Measurements from ENCODE around the gene ADGRG7.
"Not testable (repeated sequence)": the region's sequence is repeated elsewhere in the genome, so short reads cannot be mapped to it uniquely, and the experiment has no call there.

The ADGRG7 gene

GRCh38 chr3:100609305-100609704 lies at the start of gene ADGRG7:
TSS of gene ADGRG7 (plus strand) at chr3:100609601. CDS start at chr3:100609857, 256 bp downstream.
- no peak for DNase-seq

- DNase-seq, result no peak
Measured at GRCh38 chr3:100560426-100560825, 49.0 kb upstream of the ADGRG7 start.

GRCh38 chr3:100561459-100562158 lies 47.8 kb upstream of the ADGRG7 start:
- DNase-seq, result no peak

GRCh38 chr3:100562224-100562857 lies 47.1 kb upstream of the ADGRG7 start:
- DNase-seq, result no peak

- DNase-seq, result no peak
Measured at GRCh38 chr3:100563228-100563627, 46.2 kb upstream of the ADGRG7 start.

- DNase-seq, result no peak
Measured at GRCh38 chr3:100563652-100564211, 45.7 kb upstream of the ADGRG7 start.

GRCh38 chr3:100570811-100571210 lies 38.6 kb upstream of the ADGRG7 start:
- no peak for DNase-seq

- no peak for DNase-seq
Measured at GRCh38 chr3:100574536-100574935, 34.9 kb upstream of the ADGRG7 start.

GRCh38 chr3:100575704-100576103 lies 33.7 kb upstream of the ADGRG7 start:
- DNase-seq, result no peak

GRCh38 chr3:100577382-100578008 lies 31.9 kb upstream of the ADGRG7 start:
- DNase-seq, result no peak

GRCh38 chr3:100578646-100579045 lies 30.8 kb upstream of the ADGRG7 start:
- no peak for DNase-seq

- DNase-seq, result no peak
Measured at GRCh38 chr3:100580147-100580546, 29.3 kb upstream of the ADGRG7 start.

GRCh38 chr3:100581650-100582049 lies 27.8 kb upstream of the ADGRG7 start:
- DNase-seq, result no peak

- not testable (repeated sequence) for DNase-seq
Measured at GRCh38 chr3:100582157-100582556, 27.2 kb upstream of the ADGRG7 start.

- no peak for DNase-seq
Measured at GRCh38 chr3:100584101-100584660, 25.2 kb upstream of the ADGRG7 start.

GRCh38 chr3:100586832-100587231 lies 22.6 kb upstream of the ADGRG7 start:
- DNase-seq, result no peak

GRCh38 chr3:100588251-100588650 lies 21.1 kb upstream of the ADGRG7 start:
- no peak for DNase-seq

GRCh38 chr3:100590114-100590839 lies 19.1 kb upstream of the ADGRG7 start:
- peak; percentile 62 for DNase-seq

- no peak for DNase-seq
Measured at GRCh38 chr3:100590840-100591147, 18.6 kb upstream of the ADGRG7 start.

- DNase-seq, result no peak
Measured at GRCh38 chr3:100591411-100591810, 18.0 kb upstream of the ADGRG7 start.

- peak; percentile 7 for DNase-seq
Measured at GRCh38 chr3:100600181-100601042, 9.0 kb upstream of the ADGRG7 start.
